HCT116 (cell line): ENCODE data around the gene TOP1. TPM values are rescaled to one million over a fixed set of nuclear protein-coding genes. Genes with fewer than 3 reads are reported as not detected.

ENCODE experiments used
- ATAC-seq: fragments of 200-7000 bp; cut with Tn5 transposase; 2 replicates; pipeline ENCODE4 v1.9.1; 2020; ENCODE audit warnings: mild to moderate bottlenecking, moderate library complexity
- BruUV-seq: library from RNA; stranded (reverse); fragments of 400-500 nt; replicated peaks from 2 replicates; lab custom pipeline; 2021; lab: Mats Ljungman, UMichigan
- CTCF ChIA-PET: fragments of 300-600 bp; sonication (Branson Sonifier 250); formaldehyde crosslinking; loops from one replicate; lab custom pipeline; 2021; ENCODE audit warnings: antibody characterized with exemption; lab: Charles Lee
- POLR2A ChIA-PET: fragments of 300-600, 350-600 bp; sonication (Branson Sonifier 250); formaldehyde crosslinking; loops from one replicate; lab custom pipeline; 2021; ENCODE audit warnings: antibody characterized with exemption; lab: Charles Lee
- RAD21 ChIA-PET, 2 experiments: fragments of 300-600 bp; sonication (Branson Sonifier 250); formaldehyde crosslinking; loops; one replicate each; lab custom pipeline; 2023; ENCODE audit warnings: low total read pairs in 2 of 2; ENCODE audit not compliant: uncharacterized antibody in 2 of 2, unreplicated experiment in 2 of 2, low non-redundant PET in 1 of 2; lab: Charles Lee
- DNase-seq: peaks from one replicate; pipeline ENCODE4 v3.0.0-alpha.2; 2010; ENCODE audit warnings: low read depth, low spot score
- H2AFZ ChIP-seq: fragments of 200-600 bp; shearing (Covaris generic), sonication (generic); 2 replicates; pipeline ENCODE4 v1.6.1; 2017; ENCODE audit warnings: low read depth, mixed run types, mixed read lengths, antibody characterized with exemption, low read length; ENCODE audit not compliant: poor library complexity, severe bottlenecking
- H3K27ac ChIP-seq: 2 replicates; pipeline ENCODE4 v1.5.1; 2012; ENCODE audit warnings: low read depth, low read length
- H3K27me3 ChIP-seq: fragments of 200-600 bp; sonication (generic); 2 replicates; pipeline ENCODE4 v1.6.1; 2016; ENCODE audit warnings: mixed run types, low read length, mixed read lengths; ENCODE audit not compliant: insufficient read depth
- H3K36me3 ChIP-seq, 2 experiments: fragments of 200-500 bp in 1 of 2; fragments of 200-600 bp in 1 of 2; sonication (Bioruptor generic) in 1 of 2; sonication (generic) in 1 of 2; 2 replicates each; pipeline versions ENCODE4 v1.5.1 to v1.6.1; 2014 to 2016; ENCODE audit warnings: low read length in 2 of 2, inconsistent platforms in 1 of 2, mixed read lengths in 1 of 2, mixed run types in 1 of 2; ENCODE audit not compliant: insufficient read depth in 2 of 2, control insufficient read depth in 1 of 2
- H3K4me1 ChIP-seq, 2 experiments: fragments of 200-600 bp in 1 of 2; sonication (generic) in 1 of 2; 2 replicates each; pipeline versions ENCODE4 v1.5.1 to v1.6.1; 2012 to 2017; ENCODE audit warnings: low read length in 2 of 2, inconsistent platforms in 1 of 2, mild to moderate bottlenecking in 1 of 2, mixed read lengths in 1 of 2, mixed run types in 1 of 2, moderate library complexity in 1 of 2; ENCODE audit not compliant: insufficient read depth in 2 of 2, control insufficient read depth in 1 of 2
- H3K4me2 ChIP-seq: fragments of 200-600 bp; sonication (generic); 2 replicates; pipeline ENCODE4 v1.6.1; 2017; ENCODE audit warnings: mixed run types, low read length, mixed read lengths
- H3K4me3 ChIP-seq, 2 experiments: fragments of 200-600 bp in 1 of 2; sonication (generic) in 1 of 2; replicated peaks in 1 of 2; 2 replicates each; pipeline ENCODE4 v1.5.1; 2011 to 2016; ENCODE audit warnings: low read length in 2 of 2, control low read depth in 1 of 2, low read depth in 1 of 2, mild to moderate bottlenecking in 1 of 2, mixed read lengths in 1 of 2, mixed run types in 1 of 2
- H3K79me2 ChIP-seq: fragments of 200-600 bp; sonication (generic); 2 replicates; pipeline ENCODE4 v1.6.1; 2017; ENCODE audit warnings: mild to moderate bottlenecking, mixed run types, low read length, moderate library complexity, mixed read lengths; ENCODE audit not compliant: insufficient read depth
- H3K9ac ChIP-seq: fragments of 200-600 bp; sonication (generic); 2 replicates; pipeline ENCODE4 v1.6.1; 2016; ENCODE audit warnings: low read length, mixed read lengths
- H3K9me2 ChIP-seq: fragments of 200-600 bp; sonication (generic), shearing (Covaris generic); 2 replicates; pipeline ENCODE4 v1.6.1; 2017; ENCODE audit warnings: mixed run types, mild to moderate bottlenecking, moderate library complexity; ENCODE audit not compliant: insufficient read depth
- H3K9me3 ChIP-seq, 2 experiments: fragments of 200-500 bp in 1 of 2; fragments of 200-600 bp in 1 of 2; sonication (Bioruptor generic) in 1 of 2; sonication (generic) in 1 of 2; 2 replicates each; pipeline ENCODE4 v1.6.1; 2014 to 2017; ENCODE audit warnings: low read length in 2 of 2, mixed read lengths in 2 of 2, inconsistent platforms in 1 of 2, low read depth in 1 of 2, mild to moderate bottlenecking in 1 of 2, mixed run types in 1 of 2, moderate library complexity in 1 of 2; ENCODE audit not compliant: control insufficient read depth in 1 of 2, insufficient read depth in 1 of 2
- H4K20me1 ChIP-seq: fragments of 200-600 bp; sonication (generic), shearing (Covaris generic); 2 replicates; pipeline ENCODE4 v1.6.1; 2017; ENCODE audit warnings: mixed run types, mild to moderate bottlenecking, moderate library complexity; ENCODE audit not compliant: insufficient read depth
- ELF1 ChIP-seq: IDR thresholded peaks from 2 replicates; pipeline ENCODE4 v1.6.1; 2012; ENCODE audit warnings: low read depth, borderline replicate concordance
- EZH2 ChIP-seq: fragments of 200-600 bp; sonication (generic); IDR thresholded peaks from 2 replicates; pipeline ENCODE4 v1.6.1; 2017; ENCODE audit warnings: antibody characterized with exemption, mixed run types
- FOSL1 ChIP-seq: IDR thresholded peaks from 2 replicates; pipeline ENCODE4 v1.6.1; 2012; ENCODE audit warnings: low read depth
- SP1 ChIP-seq: IDR thresholded peaks from 2 replicates; pipeline ENCODE4 v1.6.1; 2012; ENCODE audit warnings: low read depth
- TCF7L2 ChIP-seq: IDR thresholded peaks from 2 replicates; pipeline ENCODE4 v1.7.0; 2011; ENCODE audit warnings: borderline replicate concordance, inconsistent platforms; ENCODE audit not compliant: insufficient read depth, insufficient read length; ENCODE audit errors: extremely low read depth
- YY1 ChIP-seq: IDR thresholded peaks from 2 replicates; pipeline ENCODE4 v1.6.1; 2011; ENCODE audit warnings: low read length, low read depth, moderate library complexity, mild to moderate bottlenecking; ENCODE audit not compliant: insufficient replicate concordance; ENCODE audit errors: extremely low read depth
- intact Hi-C: fragments of 100-400 bp; cut with micrococcal nuclease; formaldehyde crosslinking; loops from 2 replicates; pipeline ENCODE4 v1.10.0; 2022
- total RNA-seq: library from RNA; stranded (reverse); gene quantifications from one replicate; pipeline ENCODE4 v1.2.1, GENCODE V29; 2021; ENCODE audit not compliant: unreplicated experiment
- TF ChIP-seq, protein P1 (sequence below): IDR thresholded peaks from 2 replicates; pipeline ENCODE4 v1.6.1; 2012; ENCODE audit warnings: low read depth
- TF ChIP-seq, protein P2 (sequence below), 3 experiments: fragments of 200-600 bp in 1 of 3; sonication (generic) in 1 of 3; IDR thresholded peaks in 2 of 3; conservative IDR thresholded peaks in 1 of 3; 2 replicates each; pipeline ENCODE4 v1.5.1; 2012 to 2017; ENCODE audit warnings: low read depth in 2 of 3, low read length in 2 of 3, antibody characterized with exemption in 1 of 3, borderline replicate concordance in 1 of 3, control low read depth in 1 of 3, mild to moderate bottlenecking in 1 of 3, mixed read lengths in 1 of 3, mixed run types in 1 of 3, moderate library complexity in 1 of 3; ENCODE audit not compliant: insufficient read depth in 1 of 3

The TOP1 gene
- total RNA-seq, 1 experiment from 2014 or later, result 190 TPM

DNA sequence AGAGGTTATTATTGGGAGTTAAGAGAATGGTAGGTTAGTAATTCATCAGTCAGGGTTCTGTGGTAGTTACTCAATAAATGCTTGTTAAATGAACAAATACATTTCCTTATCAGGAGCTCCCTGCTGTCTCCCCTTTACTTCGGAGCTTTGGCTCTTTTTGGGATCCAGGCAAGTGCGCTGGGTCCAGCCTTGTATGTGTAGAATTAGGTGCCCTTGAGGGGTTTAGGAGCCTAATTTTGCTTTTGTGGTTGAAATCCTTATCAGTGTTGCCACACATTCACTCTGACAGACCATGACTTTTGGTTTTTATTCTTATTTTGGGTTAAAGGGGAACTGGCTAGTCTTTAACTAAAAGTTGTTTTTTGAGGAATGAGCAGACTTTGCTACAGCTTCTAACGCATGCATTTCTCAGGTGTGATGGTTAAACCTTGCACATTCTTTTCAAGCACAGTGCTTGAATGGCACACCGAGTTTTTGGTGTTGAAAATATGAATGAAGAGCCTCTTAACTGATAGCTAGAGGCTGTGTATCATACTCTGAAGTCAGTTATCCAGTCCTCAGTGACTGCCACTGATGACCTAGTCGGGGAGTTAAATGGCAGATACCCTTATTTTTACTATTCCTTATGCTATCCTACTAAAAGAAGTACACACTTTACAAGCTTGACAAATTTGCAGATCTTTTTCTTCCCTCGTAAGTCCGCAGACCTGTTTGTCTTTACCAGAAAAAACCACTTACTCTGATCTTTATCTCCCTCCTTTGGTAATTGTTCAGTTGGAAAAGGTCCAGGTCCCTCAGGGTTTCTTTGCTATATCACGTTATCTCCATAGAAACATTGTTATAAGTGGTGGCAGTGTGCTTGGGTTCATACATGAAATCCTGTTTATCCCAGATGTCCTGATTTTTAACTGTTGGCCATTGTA, 58.0 kb downstream of the TOP1 start:
- no peaks in the 10 kb centered on the region for H3K4me1 ChIP-seq
- ATAC-seq, result no peak
- no peaks in the 10 kb centered on the region for H3K9me2 ChIP-seq
- ChIA-PET POLR2A (no interaction called here), CTCF (interaction anchor here (1.0 to 1.4 kb wide), 2 partner anchors 9 to 47 kb away, joined by 3 to 4 read pairs; no protein-coding TSS in a partner anchor), RAD21 (no interaction called here)
- no peak overlapping the region for H2AFZ ChIP-seq
- no peak for DNase-seq
- H3K27ac ChIP-seq, result no peak overlapping the region
- peaks cover 9% of the 10 kb centered on the region; the same call in 1 of the 2 replicates for H4K20me1 ChIP-seq
- H3K4me2 ChIP-seq, result no peak overlapping the region
- intact Hi-C loops, result no loop called here
- H3K9ac ChIP-seq, result no peak overlapping the region
- peaks cover 39 to 53% of the 10 kb centered on the region in 2 experiments for H3K36me3 ChIP-seq
- H3K79me2 ChIP-seq, result peaks cover 71% of the 10 kb centered on the region
- no peaks in the 10 kb centered on the region for H3K9me3 ChIP-seq
- BruUV-seq, result no TSS peak
- no peak overlapping the region for H3K4me3 ChIP-seq
- TF ChIP-seq, protein P1, sequence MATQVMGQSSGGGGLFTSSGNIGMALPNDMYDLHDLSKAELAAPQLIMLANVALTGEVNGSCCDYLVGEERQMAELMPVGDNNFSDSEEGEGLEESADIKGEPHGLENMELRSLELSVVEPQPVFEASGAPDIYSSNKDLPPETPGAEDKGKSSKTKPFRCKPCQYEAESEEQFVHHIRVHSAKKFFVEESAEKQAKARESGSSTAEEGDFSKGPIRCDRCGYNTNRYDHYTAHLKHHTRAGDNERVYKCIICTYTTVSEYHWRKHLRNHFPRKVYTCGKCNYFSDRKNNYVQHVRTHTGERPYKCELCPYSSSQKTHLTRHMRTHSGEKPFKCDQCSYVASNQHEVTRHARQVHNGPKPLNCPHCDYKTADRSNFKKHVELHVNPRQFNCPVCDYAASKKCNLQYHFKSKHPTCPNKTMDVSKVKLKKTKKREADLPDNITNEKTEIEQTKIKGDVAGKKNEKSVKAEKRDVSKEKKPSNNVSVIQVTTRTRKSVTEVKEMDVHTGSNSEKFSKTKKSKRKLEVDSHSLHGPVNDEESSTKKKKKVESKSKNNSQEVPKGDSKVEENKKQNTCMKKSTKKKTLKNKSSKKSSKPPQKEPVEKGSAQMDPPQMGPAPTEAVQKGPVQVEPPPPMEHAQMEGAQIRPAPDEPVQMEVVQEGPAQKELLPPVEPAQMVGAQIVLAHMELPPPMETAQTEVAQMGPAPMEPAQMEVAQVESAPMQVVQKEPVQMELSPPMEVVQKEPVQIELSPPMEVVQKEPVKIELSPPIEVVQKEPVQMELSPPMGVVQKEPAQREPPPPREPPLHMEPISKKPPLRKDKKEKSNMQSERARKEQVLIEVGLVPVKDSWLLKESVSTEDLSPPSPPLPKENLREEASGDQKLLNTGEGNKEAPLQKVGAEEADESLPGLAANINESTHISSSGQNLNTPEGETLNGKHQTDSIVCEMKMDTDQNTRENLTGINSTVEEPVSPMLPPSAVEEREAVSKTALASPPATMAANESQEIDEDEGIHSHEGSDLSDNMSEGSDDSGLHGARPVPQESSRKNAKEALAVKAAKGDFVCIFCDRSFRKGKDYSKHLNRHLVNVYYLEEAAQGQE, result no peak
- TF ChIP-seq EZH2 (no peak), ELF1 (no peak), TCF7L2 (no peak), FOSL1 (no peak), SP1 (no peak), YY1 (no peak)
- TF ChIP-seq, protein P2, sequence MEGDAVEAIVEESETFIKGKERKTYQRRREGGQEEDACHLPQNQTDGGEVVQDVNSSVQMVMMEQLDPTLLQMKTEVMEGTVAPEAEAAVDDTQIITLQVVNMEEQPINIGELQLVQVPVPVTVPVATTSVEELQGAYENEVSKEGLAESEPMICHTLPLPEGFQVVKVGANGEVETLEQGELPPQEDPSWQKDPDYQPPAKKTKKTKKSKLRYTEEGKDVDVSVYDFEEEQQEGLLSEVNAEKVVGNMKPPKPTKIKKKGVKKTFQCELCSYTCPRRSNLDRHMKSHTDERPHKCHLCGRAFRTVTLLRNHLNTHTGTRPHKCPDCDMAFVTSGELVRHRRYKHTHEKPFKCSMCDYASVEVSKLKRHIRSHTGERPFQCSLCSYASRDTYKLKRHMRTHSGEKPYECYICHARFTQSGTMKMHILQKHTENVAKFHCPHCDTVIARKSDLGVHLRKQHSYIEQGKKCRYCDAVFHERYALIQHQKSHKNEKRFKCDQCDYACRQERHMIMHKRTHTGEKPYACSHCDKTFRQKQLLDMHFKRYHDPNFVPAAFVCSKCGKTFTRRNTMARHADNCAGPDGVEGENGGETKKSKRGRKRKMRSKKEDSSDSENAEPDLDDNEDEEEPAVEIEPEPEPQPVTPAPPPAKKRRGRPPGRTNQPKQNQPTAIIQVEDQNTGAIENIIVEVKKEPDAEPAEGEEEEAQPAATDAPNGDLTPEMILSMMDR (IDR thresholded peaks at IDR 0.05 in 2 of 3, conservative IDR thresholded peaks at IDR 0.05 in 1 of 3; ENCODE audit: borderline replicate concordance in 1 of 3, insufficient read depth in 1 of 3, low read depth in 2 of 3, low read length in 2 of 3), result no peak
- no peaks in the 10 kb centered on the region for H3K27me3 ChIP-seq
